Brain microvascular endothelial cell (primary cell): Measurements from ENCODE around the gene C11orf42.

Experiments used
- DNase-seq: peaks from one replicate; pipeline ENCODE4 v3.0.0-alpha.2; 2020
- H3K27ac ChIP-seq: fragments of 250-450 bp; sonication (Bioruptor Pico); 2 replicates; pipeline ENCODE4 v1.5.1; 2020; ENCODE audit warnings: mild to moderate bottlenecking, moderate library complexity
- H3K27me3 ChIP-seq: fragments of 250-450 bp; sonication (Bioruptor Pico); replicated peaks from 2 replicates; pipeline ENCODE4 v1.5.1; 2020; ENCODE audit warnings: mild to moderate bottlenecking
- H3K36me3 ChIP-seq: fragments of 250-450 bp; sonication (Bioruptor Pico); replicated peaks from 2 replicates; pipeline ENCODE4 v1.5.1; 2020; ENCODE audit warnings: mild to moderate bottlenecking
- H3K4me3 ChIP-seq: 2 replicates; pipeline ENCODE4 v1.5.1; 2011; ENCODE audit warnings: low read depth, mild to moderate bottlenecking, control low read depth, low read length, moderate library complexity
- in situ Hi-C: cut with HindIII; loops from 2 replicates; pipeline ENCODE4 v1.10.0; 2017; ENCODE audit warnings: low sequenced_read_pairs, low pct_ligation_motif_present
- TF ChIP-seq, protein P1 (sequence below): IDR thresholded peaks from 2 replicates; pipeline ENCODE4 v1.5.1; 2011; ENCODE audit warnings: low read depth, mild to moderate bottlenecking, moderate library complexity, low read length, control low read depth, inconsistent platforms; ENCODE audit errors: missing control alignments

The C11orf42 gene

GRCh38 chr11:6233984-6234386, 28.6 kb downstream of the C11orf42 start:
- Histone ChIP-seq H3K36me3 (no peaks in the 10 kb centered on the region), H3K27me3 (no peaks in the 10 kb centered on the region), H3K27ac (peak overlapping the region; percentile 77), H3K4me3 (peak overlapping the region; percentile 78)
- no peak for DNase-seq
- in situ Hi-C loops = no loop called here
- TF ChIP-seq, protein P1, sequence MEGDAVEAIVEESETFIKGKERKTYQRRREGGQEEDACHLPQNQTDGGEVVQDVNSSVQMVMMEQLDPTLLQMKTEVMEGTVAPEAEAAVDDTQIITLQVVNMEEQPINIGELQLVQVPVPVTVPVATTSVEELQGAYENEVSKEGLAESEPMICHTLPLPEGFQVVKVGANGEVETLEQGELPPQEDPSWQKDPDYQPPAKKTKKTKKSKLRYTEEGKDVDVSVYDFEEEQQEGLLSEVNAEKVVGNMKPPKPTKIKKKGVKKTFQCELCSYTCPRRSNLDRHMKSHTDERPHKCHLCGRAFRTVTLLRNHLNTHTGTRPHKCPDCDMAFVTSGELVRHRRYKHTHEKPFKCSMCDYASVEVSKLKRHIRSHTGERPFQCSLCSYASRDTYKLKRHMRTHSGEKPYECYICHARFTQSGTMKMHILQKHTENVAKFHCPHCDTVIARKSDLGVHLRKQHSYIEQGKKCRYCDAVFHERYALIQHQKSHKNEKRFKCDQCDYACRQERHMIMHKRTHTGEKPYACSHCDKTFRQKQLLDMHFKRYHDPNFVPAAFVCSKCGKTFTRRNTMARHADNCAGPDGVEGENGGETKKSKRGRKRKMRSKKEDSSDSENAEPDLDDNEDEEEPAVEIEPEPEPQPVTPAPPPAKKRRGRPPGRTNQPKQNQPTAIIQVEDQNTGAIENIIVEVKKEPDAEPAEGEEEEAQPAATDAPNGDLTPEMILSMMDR = no peak

DNA sequence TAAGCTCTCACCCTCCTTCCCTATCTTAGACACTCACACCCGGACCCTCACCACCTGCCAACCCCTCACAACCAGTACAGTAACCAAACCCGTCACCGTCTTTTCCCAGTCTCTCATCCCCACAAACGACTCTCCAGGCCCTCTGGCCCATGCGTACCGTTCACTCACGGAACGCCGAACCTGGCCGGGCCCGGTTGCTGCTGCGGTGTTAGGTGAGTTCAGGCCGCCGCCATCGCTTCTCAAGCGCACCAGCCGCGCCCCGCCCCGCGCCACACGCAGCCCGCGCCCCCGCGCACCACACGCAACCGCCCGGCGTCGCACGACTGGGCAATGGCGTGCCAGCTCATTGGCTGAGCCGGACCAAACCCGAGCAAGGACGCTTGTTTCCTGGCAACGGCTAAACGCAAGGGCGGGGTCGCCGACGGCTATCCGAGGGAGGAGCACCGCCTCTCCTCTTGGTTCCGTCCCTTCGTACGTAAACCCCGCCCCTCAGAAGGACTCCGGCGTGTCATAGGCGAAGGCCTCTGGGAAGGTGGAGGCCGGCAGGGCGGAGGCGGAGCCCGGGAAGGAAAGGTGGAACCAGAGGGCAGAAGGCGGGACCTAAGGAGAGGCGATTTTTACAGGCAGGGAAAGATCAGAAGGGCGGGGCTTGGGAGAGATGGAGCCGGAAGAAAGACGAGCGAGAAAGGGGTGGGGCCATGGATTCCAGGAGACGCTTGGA, 29.2 kb downstream of the C11orf42 start, which contains the start of gene FHIP1B:
TSS of gene FHIP1B (minus strand) at position 250 of the 721 bp plus-strand sequence. CDS start 10,120 bp downstream, outside the sequence.
- TF ChIP-seq, protein P1 = no peak
- DNase-seq = peak; percentile 100
- Histone ChIP-seq H3K27ac (peak within 1 kb of the TSS; percentile 77), H3K4me3 (peak within 1 kb of the TSS; percentile 78), H3K36me3 (no peaks in the 10 kb centered on the region), H3K27me3 (no peaks in the 10 kb centered on the region)
- in situ Hi-C loops = no loop called here

DNA sequence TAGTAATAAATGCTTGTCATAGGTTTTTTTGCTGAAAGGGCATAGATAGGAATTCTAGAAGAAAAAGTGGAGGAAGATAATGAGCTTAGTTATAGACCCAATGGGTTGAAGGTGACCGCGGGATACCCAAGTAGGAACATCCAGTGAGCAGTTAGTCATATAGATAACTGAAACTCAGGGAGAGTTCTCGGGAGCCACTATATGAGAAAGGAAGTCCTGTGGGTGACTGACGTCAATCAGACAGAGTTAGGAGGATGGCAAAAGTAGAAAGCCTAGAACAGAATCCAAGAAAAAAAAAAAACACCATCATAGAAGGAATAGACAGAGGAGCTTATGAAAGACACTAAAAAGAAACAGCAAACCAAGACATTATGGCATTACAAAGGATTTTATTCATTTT, 31.9 kb downstream of the C11orf42 start:
- H3K27me3 ChIP-seq = no peaks in the 10 kb centered on the region
- in situ Hi-C loops = no loop called here
- H3K36me3 ChIP-seq = no peaks in the 10 kb centered on the region
- DNase-seq = peak; percentile 1
- H3K27ac ChIP-seq = no peak overlapping the region
- no peak overlapping the region for H3K4me3 ChIP-seq
- TF ChIP-seq, protein P1 = no peak

GRCh38 chr11:6237761-6238302, 32.5 kb downstream of the C11orf42 start:
- H3K27ac ChIP-seq = no peak overlapping the region
- no peaks in the 10 kb centered on the region for H3K27me3 ChIP-seq
- in situ Hi-C loops = no loop called here
- TF ChIP-seq, protein P1 = no peak
- H3K36me3 ChIP-seq = no peaks in the 10 kb centered on the region
- DNase-seq = no peak
- H3K4me3 ChIP-seq = no peak overlapping the region

- Histone ChIP-seq H3K36me3 (no peaks in the 10 kb centered on the region), H3K27ac (no peak within 1 kb of the TSS), H3K27me3 (no peaks in the 10 kb centered on the region), H3K4me3 (no peak within 1 kb of the TSS)
- TF ChIP-seq, protein P1 = no peak
- in situ Hi-C loops = no loop called here
- no peak for DNase-seq
These were observed 33.5 kb downstream of the C11orf42 start, which contains the start of gene CNGA4 for GRCh38 chr11:6238902-6239301. CNGA4 (plus strand) TSS chr11:6239089; CDS start chr11:6239207, 118 bp downstream.
